Measurements from ENCODE around the gene SP3. TPM values are rescaled to one million over a fixed set of nuclear protein-coding genes. Genes with fewer than 3 reads are reported as not detected.

The SP3 gene
- total and polyA plus RNA-seq, 10 donors = 17.4 to 140 (median 99.0) TPM

DNA sequence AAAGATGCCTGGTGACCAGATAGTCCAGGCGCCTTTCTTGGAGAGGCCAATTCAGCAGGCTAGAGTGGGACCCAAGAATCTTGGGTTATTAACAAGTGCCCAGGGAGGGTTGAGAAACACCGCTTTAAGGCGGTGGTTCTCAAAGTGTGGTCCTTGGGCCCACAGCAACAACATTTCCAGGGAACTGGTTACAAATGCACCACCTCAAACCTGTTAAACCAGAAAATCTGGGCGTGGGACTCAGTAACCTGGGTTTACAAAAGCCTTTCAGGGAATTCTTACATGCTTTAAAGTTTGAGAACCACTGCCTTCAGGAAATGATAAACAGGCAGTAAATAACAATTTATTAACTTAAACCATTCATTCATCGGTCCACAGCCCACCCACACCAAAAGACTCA, 92.5 kb downstream of the SP3 start:
- Histone ChIP-seq H3K4me3 (no peak overlapping the region), H3K27ac (no peak overlapping the region), H3K27me3 (replicated peaks in 1 of 7) (peaks cover 0 to 8% (median 0%) of the 10 kb centered on the region in 7 donors), H3K4me1 (peaks cover 0 to 20% (median 10%) of the 10 kb centered on the region in 6 donors), H3K36me3 (no peaks in the 10 kb centered on the region), H3K9me3 (no peaks in the 10 kb centered on the region)
- intact Hi-C loops (cut with DNase I; ENCODE audit: low total_unique reads) = no loop called here
- no peak for DNase-seq
- 88 to 97% (median 96%) methylated on average over 5 of the region's 5 CpGs for WGBS, 5 donors
- TF ChIP-seq CTCF (IDR thresholded peaks at IDR 0.05 in 8 of 11, conservative IDR thresholded peaks at IDR 0.05 in 3 of 11) (no peak), POLR2AphosphoS5 (IDR thresholded peaks at IDR 0.05) (no peak), POLR2A (IDR thresholded peaks at IDR 0.05) (no peak)

DNA sequence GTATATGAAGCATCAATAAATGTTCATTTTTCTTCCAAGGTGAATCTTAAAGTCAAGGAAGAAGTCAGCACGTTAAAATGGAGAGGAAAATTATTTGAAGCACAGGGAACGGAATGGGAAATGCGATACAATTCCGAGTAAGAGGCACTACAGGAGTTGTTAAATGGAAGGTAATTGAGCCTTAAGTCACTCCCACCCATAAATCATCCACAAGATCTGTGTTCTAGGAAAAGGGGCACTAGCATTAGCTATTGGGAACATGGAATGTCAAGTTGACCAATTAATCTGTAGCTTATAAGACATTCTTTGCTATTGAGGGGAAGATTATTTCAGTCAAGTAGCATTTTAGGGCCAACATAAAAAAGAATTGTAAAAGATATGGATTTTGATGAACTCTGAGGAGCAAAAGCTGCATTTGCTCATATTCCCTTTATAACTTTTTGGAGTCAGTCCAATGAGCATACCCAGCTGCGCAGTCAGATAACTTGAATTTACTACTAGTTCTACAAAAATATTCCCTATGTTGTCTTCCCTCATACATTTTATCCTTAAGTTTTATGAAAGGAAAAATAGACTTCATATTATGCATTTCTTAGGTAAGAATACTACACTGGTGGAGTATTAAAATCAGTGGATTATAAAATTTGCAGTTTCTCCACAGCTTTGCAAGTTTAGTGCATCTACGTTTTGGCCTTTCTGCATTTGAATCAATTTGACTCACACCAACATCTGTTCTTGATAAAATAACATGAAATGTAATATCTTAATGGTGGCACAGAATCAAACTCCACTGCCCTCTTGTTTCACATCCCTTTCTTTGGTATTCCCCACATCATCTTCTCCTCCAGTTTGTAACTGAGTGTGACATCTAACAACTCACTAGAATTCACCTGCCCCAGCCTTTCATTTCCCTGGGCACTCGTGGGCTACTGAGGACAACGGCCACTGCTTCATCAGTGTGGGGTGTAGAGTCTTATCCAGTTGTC, 95.6 kb downstream of the SP3 start:
- Histone ChIP-seq H3K27ac (no peak overlapping the region), H3K9me3 (no peaks in the 10 kb centered on the region), H3K36me3 (no peaks in the 10 kb centered on the region), H3K27me3 (replicated peaks in 1 of 7) (peaks cover 0 to 4% (median 0%) of the 10 kb centered on the region in 7 donors), H3K4me1 (peaks cover 0 to 9% (median 5%) of the 10 kb centered on the region in 6 donors), H3K4me3 (no peak overlapping the region)
- WGBS, 5 donors = 72 to 84% (median 79%) methylated on average over 8 of the region's 8 CpGs
- no peak for TF ChIP-seq POLR2AphosphoS5 (IDR thresholded peaks at IDR 0.05)
- intact Hi-C loops (cut with DNase I; ENCODE audit: low total_unique reads) = no loop called here
- DNase-seq = no peak

DNA sequence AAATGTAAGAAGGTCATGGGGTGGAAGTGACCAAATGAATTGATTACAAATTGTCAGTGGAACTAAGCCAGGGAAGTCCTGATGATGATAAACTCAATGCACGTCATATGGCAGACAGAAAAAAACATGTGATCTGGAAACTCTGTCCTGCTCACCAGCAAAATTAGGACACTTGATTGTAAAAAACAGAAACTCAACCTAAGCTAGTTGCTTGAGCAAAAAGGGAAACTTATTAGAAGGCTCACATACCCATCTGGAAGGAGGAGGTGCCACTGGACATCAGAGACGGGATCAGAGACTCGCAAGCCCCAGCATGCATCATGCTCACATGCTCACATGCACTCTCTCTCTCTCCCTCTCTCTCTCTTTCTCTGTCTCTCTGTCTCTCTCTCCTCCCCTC, 96.8 kb downstream of the SP3 start:
- 74 to 87% (median 78%) methylated on average over 3 of the region's 3 CpGs for WGBS, 5 donors
- TF ChIP-seq POLR2A (IDR thresholded peaks at IDR 0.05) = no peak
- TF ChIP-seq CTCF (IDR thresholded peaks at IDR 0.05 in 8 of 11, conservative IDR thresholded peaks at IDR 0.05 in 3 of 11) = no peak
- TF ChIP-seq POLR2AphosphoS5 (IDR thresholded peaks at IDR 0.05) = no peak
- Histone ChIP-seq H3K36me3 (no peaks in the 10 kb centered on the region), H3K4me3 (no peak overlapping the region), H3K27me3 (replicated peaks in 1 of 7) (peaks cover 0 to 4% (median 0%) of the 10 kb centered on the region in 7 donors), H3K4me1 (no peaks in the 10 kb centered on the region), H3K27ac (no peak overlapping the region), H3K9me3 (no peaks in the 10 kb centered on the region)
- intact Hi-C loops (cut with DNase I; ENCODE audit: low total_unique reads) = no loop called here
- DNase-seq = no peak

DNA sequence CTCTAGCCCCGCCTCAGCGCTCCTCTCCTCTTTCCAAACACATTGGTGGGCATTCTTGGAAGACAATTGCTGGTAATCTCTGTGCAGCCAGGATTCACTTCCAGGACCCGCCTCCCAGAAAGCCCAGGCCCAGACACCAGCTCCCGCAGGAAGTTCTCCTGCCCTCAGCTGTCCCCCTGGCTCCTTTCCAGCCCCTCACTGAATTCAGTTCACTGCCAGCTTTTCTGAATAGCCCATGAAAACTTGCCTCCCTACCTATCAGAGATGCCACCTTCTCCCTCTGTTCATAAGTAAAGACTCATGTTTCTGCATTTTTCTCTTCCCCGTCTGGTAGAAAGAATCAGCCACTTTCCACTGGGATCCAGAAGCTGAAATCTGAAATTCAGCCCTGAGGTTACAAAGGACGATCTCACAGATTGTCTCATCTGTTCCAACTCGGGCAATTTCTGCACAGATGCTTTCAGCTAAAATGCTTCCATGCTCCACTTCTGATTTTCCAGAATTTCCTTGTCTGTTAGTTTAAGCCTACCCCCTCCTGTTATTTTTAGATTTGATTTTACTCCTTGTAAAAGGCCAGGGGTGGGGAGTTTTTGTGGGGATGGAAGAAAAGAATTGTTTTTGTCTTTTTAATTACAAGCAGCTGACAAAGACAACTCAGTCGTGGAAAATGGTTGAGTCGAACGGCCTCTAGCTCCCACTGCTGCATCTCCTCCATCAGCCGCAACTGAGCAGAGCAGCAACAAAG, 98.1 kb downstream of the SP3 start:
- Histone ChIP-seq H3K9me3 (no peaks in the 10 kb centered on the region), H3K36me3 (no peaks in the 10 kb centered on the region), H3K27ac (peak overlapping the region in 1 of 8 donors; percentile 18), H3K4me1 (no peaks in the 10 kb centered on the region), H3K4me3 (no peak overlapping the region), H3K27me3 (replicated peaks in 1 of 7) (peaks cover 0 to 4% (median 0%) of the 10 kb centered on the region in 7 donors)
- TF ChIP-seq CTCF (IDR thresholded peaks at IDR 0.05 in 8 of 11, conservative IDR thresholded peaks at IDR 0.05 in 3 of 11) (no peak), POLR2AphosphoS5 (IDR thresholded peaks at IDR 0.05) (no peak)
- no peak for DNase-seq
- intact Hi-C loops (cut with DNase I; ENCODE audit: low total_unique reads) = no loop called here
- WGBS, 5 donors = 72 to 86% (median 84%) methylated on average over 11 of the region's 11 CpGs
